Measurements from ENCODE around the gene PRELP.

Gene PRELP

GRCh38 chr1:203450479-203451149, 25.0 kb upstream of the PRELP start:
- Histone ChIP-seq H3K4me1 (ENCODE audit: low read depth, poor library complexity, severe bottlenecking) (no peaks in the 10 kb centered on the region), H3K4me2 (no peak overlapping the region), H3K27ac (no peak overlapping the region), H2AFZ (ENCODE audit: low read depth) (no peak overlapping the region), H4K20me1 (ENCODE audit: insufficient read depth) (no peaks in the 10 kb centered on the region), H3K4me3 (IDR thresholded peaks at IDR 0.05; ENCODE audit: insufficient read depth, low read depth, low read length) (no peak overlapping the region), H3K27me3 (ENCODE audit: insufficient read depth, low read depth) (no peaks in the 10 kb centered on the region), H3K36me3 (ENCODE audit: insufficient read depth) (no peaks in the 10 kb centered on the region), H3K79me2 (ENCODE audit: insufficient read depth, low read depth) (no peaks in the 10 kb centered on the region), H3K9ac (no peak overlapping the region)
- no peak for TF ChIP-seq CTCF (conservative IDR thresholded peaks at IDR 0.05; ENCODE audit: low read depth, low read length)

- Histone ChIP-seq H3K4me3 (IDR thresholded peaks at IDR 0.05; ENCODE audit: insufficient read depth, low read depth, low read length) (no peak overlapping the region), H3K9ac (no peak overlapping the region)
These were observed 23.5 kb upstream of the PRELP start for GRCh38 chr1:203451836-203452784.

GRCh38 chr1:203453016-203453415, 22.6 kb upstream of the PRELP start:
- Histone ChIP-seq H3K27ac (no peak overlapping the region), H3K9ac (no peak overlapping the region), H3K27me3 (ENCODE audit: insufficient read depth, low read depth) (no peaks in the 10 kb centered on the region), H2AFZ (ENCODE audit: low read depth) (no peak overlapping the region), H4K20me1 (ENCODE audit: insufficient read depth) (no peaks in the 10 kb centered on the region), H3K36me3 (ENCODE audit: insufficient read depth) (no peaks in the 10 kb centered on the region), H3K79me2 (ENCODE audit: insufficient read depth, low read depth) (no peaks in the 10 kb centered on the region), H3K4me2 (no peak overlapping the region), H3K4me1 (ENCODE audit: low read depth, poor library complexity, severe bottlenecking) (no peaks in the 10 kb centered on the region), H3K4me3 (IDR thresholded peaks at IDR 0.05; ENCODE audit: insufficient read depth, low read depth, low read length) (no peak overlapping the region)
- no peak for TF ChIP-seq CTCF (conservative IDR thresholded peaks at IDR 0.05; ENCODE audit: low read depth, low read length)

More at GRCh38 chr1:203451836-203452784, 23.5 kb upstream of the PRELP start:
- Histone ChIP-seq H4K20me1 (ENCODE audit: insufficient read depth) (no peaks in the 10 kb centered on the region), H3K27ac (no peak overlapping the region), H3K79me2 (ENCODE audit: insufficient read depth, low read depth) (no peaks in the 10 kb centered on the region), H3K4me2 (no peak overlapping the region), H3K4me1 (ENCODE audit: low read depth, poor library complexity, severe bottlenecking) (no peaks in the 10 kb centered on the region), H2AFZ (ENCODE audit: low read depth) (no peak overlapping the region), H3K27me3 (ENCODE audit: insufficient read depth, low read depth) (no peaks in the 10 kb centered on the region), H3K36me3 (ENCODE audit: insufficient read depth) (no peaks in the 10 kb centered on the region)
- no peak for TF ChIP-seq CTCF (conservative IDR thresholded peaks at IDR 0.05; ENCODE audit: low read depth, low read length)

GRCh38 chr1:203453616-203454015, 22.0 kb upstream of the PRELP start:
- H3K36me3 ChIP-seq (ENCODE audit: insufficient read depth) = no peaks in the 10 kb centered on the region
- no peak overlapping the region for H2AFZ ChIP-seq (ENCODE audit: low read depth)
- H3K9ac ChIP-seq = no peak overlapping the region
- no peak overlapping the region for H3K27ac ChIP-seq
- H3K4me2 ChIP-seq = no peak overlapping the region
- peaks cover 1% of the 10 kb centered on the region for H3K4me1 ChIP-seq (ENCODE audit: low read depth, poor library complexity, severe bottlenecking)
- no peak overlapping the region for H3K4me3 ChIP-seq (IDR thresholded peaks at IDR 0.05; ENCODE audit: insufficient read depth, low read depth, low read length)
- H3K27me3 ChIP-seq (ENCODE audit: insufficient read depth, low read depth) = no peaks in the 10 kb centered on the region
- TF ChIP-seq CTCF (conservative IDR thresholded peaks at IDR 0.05; ENCODE audit: low read depth, low read length) = no peak
- H3K79me2 ChIP-seq (ENCODE audit: insufficient read depth, low read depth) = no peaks in the 10 kb centered on the region
- no peaks in the 10 kb centered on the region for H4K20me1 ChIP-seq (ENCODE audit: insufficient read depth)
